GM21390 (cell line): Measurements from ENCODE around the gene ZNF74.

Experiments
- ATAC-seq: cut with Tn5 transposase; IDR thresholded peaks from one replicate; pipeline ENCODE4 v1.9.1; 2021; ENCODE audit not compliant: unreplicated experiment

Gene ZNF74

DNA sequence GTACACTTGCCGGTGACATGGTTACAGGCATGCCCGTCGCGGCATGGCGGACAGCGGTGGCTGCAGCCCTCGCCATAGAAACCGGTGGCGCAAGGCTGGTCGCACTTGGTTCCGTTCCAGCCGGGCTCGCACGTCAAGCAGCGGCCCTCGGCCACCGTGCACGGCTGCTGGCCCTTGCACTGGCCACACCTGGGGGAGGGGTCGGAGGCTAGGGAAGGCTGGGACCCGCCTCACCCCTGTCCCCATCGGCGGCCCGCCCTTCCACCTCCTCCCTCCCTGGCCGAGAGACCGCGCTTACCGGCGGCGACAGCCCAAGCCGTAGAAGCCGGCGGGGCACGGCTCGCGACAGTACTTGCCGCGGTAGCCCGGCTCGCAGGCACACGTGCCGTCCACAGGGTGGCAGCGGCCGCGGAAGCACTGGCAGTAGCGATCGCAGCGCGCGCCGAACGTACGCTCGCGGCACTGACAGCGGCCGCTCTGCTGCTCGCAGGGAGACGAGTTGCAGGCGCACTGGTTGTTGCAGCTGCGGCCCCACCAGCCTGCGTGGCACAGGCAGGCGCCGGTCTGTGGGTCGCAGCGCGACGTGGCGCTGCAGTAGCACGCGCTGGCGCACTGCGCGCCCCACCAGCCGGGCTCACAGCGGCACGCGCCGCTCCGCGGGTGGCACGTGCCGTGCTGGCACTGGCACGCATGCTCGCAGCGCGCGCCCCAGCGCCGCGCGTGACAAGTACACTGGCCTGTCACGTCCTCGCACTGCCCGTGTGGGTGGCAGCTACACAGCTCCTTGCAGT lies 37.0 kb downstream of the ZNF74 start:
- ATAC-seq = no peak

DNA sequence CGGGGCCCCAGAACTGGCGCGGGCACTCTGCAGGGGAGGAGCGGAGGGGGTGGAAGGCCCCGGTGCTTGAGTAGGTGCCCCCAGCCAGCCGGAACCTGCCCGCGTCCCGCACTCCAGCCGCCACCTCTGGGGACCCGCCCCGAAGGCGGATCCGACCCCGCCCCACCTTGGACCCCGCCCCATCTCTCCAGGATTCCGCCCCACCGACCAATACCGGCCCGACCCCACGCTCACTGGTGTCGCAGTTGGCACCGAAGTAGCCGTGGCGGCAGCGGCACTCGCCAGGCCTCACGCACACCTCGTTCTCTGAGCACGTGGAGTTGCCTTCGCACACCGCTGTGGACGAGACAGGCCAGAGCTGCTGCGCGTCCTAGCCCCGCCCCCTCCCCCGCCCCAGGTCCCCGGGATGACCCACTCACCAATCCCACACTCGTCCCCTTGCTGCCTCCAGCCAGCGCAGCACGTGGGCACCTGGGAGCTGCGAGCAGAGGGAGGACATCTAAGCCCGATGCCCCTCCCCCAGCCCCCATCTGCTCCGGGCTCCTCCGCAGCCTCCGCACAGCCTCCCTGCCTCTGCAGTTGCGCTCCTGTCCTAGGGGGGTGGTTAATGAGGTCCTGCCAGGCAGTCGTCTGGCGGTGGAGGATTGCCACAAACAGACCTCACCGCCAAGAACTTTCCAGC lies 37.7 kb downstream of the ZNF74 start:
- ATAC-seq = no peak

DNA sequence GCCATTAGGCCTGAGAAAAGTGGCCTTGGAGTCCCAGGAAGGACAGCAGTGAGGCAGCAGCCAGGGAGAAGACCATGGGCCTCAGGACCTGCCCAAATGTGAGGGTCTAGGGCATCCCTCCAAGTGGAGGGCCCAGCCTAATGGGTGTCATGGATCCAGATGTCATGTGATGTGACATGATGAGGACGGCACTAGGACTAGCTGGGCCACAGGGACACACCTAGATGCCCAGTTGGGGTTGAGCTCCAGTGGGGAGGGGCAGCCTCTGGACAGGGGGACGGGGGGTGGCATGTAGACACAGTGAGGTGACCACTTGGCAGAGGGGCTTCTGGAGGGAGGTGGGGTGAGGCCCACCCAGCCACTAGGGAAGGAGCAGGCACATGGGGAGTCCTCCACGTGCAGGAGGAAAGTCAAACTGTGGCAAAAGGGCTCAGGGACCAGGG lies 38.3 kb downstream of the ZNF74 start:
- ATAC-seq = no peak

DNA sequence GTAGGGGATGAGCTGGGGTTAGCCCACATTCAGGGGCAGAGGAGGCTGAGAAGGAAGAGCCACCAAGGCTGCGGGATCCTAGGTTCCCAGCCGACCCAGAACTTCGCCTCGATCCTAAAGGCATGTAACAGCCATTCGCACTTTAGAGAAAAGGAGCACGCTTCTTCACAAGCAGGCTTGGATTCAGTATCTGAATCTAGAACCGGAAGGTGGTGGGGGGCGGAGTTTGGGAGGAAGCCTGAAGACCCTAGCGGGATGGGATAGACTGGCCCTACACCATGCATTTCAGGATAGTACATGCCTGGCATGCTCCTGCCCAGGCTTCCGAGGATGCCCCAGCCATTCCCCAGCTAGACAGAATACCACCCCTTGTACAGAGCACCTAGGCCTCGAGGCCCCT lies 39.2 kb downstream of the ZNF74 start:
- ATAC-seq = no peak

DNA sequence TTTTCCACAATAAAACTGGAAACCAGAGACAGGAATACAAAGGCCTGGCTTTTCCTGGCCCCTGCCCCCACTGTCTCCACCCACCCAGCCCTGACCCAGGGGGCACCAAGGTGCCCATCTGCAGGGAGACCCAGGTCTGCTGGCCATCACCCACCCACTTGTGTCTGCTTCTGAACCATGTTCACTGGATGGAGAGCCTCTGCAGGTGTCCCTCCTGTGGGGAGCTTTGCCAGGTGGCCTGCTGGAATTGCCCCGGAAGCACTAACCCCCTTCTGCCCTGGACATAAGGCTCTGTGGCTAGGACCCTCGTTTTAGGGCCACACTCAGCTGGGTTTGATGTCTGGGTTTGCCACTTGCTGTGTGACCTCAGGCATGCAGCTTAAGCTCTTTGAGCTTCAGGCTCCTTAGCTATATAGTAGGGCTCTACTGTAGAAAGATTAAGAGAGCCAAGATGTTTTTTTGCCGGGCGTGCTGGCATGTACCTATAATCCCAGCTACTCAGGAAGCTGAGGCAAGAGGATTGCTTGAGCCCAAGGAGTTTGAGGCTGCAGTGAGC lies 39.8 kb downstream of the ZNF74 start:
- no peak for ATAC-seq

DNA sequence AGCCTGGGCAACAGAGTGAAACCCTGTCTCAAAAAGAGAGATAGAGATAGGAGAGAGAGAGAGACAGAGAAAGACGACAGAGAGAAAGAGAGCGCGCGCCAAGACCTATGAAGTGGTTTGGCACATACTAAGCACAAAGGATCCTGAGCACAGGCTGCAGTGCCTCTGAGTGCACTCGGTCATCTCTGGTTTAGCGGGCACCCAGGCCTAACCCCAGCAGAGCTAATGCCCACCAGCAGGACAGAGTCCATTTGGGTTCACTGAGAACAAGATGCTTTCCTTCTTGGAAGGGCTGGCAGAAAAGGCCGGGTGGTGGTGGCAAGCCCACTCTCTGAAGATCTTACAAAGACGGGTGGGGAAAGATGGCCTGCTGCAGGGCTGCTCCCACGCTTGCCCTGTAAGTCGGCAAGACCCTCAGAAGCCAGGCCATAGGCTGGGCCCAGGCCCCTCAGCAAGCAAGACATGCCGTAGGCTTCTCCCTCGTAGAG lies 40.4 kb downstream of the ZNF74 start:
- no peak for ATAC-seq

DNA sequence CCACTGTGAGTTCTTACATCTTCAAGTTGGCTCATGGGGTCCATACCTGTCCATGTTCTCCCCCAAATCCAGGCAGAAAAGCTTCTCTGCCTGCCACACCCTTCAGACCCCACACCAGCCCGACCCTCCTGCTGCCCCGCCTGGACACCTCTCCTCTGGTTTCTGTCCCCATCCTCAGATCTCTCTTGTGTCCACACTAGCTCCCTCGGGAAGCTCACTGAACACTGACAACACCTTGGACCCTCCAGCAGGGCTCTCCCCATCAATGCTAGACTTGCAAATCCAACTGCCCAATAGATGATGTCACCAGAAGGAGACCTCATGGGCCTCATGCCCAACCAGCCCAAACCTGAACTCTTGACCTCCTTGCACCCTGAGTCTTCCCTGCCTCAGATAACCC lies 40.8 kb downstream of the ZNF74 start:
- ATAC-seq = no peak

DNA sequence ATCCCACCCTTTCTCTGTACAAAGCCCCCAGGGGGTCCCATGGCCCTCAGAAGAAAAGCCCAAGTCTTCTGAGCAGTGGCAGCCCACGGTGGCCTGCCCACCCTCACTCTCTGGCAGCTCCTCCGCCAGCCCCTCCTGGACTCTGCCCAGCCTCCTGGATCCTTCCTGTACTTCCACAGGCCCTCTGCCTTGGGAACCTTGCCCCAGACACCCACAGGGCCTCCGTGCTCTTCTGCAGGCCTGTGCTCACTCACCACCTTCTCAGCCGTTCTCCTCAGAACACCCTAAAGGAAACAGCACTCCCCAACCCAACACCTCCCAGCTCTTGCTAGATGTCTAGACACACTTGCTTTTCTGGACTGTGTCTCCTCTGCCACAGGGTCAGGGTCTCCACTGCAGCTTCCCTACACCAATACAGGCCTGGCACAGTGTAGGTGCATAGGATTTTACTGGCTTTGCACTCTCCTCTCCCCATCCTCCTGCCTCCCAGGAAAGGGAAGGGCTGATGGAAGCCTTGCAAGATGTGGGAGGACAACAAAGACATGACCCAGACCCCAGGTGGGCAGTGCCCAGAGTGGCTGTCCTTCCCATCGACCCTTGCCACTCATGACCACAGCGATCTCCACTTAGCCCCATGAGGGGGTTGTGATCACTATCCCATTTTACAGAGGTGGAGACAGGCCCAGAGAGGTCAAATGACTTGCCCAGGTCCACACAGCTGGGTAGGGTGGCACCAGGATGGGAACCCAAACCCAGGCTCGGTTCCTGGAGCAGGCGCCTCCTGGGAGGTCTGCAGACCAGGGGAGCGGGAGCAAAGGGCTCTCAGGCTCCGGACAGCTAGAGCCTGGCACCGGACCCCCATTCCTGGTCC lies 41.7 kb downstream of the ZNF74 start:
- ATAC-seq = no peak

DNA sequence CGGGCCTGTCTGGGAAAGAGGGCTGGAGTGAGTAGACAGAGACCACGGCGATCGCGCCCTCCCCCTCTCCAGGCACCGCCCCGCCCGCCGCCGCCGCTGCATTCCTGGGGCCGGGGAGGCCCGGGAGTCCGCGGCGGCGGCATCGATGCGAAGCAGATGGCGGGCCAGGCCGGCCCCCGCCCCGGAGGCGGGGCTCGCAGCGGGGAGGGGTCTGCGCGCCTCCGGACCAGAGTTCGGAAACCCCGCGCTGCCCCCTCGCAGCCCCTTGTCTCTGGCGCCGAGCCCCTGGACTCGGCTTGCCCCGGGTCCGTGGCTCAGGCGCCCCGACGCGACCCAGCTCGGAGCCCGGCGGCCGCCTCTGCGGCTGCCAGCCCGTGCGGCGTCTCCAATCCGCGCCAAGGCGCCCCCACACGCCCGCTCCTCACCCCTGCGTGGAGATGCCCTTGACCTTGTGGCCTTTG lies 42.4 kb downstream of the ZNF74 start:
- no peak for ATAC-seq

DNA sequence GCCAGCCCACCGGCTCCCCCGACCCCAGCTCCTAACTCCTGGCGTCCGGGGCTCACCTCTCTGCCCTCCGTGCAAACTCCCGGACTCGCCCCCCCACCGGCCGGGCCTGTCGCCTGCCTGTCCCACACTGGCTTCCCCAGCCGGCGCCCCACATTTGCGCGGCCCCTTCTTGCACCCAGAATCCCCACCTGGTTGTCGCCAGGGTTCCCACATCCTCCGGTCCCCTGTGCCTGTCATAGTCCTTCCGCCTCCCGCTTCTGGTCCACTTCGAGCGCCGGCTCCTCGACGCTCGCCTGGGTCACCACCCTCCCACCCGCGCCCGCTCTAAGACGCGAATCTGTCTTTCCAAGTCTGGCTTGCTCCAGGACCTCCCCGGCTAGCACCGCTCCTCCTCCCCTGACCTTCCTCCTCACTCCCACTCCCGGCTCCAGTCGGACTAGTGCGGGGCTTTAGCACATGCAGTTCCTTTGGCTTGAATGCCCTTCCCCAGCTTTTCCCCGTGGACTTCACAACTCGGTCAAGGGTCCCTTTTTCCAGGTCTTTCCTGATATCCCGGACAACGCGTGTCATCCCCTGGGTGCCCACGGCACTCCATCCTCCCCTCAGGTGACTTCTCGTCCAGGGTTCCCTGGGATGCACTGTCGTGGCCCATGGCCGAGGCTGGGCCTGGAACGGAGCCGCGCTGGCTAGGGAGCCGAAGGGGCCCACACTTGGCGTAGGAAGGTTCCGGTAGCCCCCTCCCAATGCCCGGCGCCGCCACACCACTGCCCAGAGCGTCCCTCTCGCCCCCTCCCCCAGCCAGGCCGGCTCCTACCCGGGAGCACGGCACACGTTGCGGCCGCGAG lies 43.0 kb downstream of the ZNF74 start:
- ATAC-seq = no peak

DNA sequence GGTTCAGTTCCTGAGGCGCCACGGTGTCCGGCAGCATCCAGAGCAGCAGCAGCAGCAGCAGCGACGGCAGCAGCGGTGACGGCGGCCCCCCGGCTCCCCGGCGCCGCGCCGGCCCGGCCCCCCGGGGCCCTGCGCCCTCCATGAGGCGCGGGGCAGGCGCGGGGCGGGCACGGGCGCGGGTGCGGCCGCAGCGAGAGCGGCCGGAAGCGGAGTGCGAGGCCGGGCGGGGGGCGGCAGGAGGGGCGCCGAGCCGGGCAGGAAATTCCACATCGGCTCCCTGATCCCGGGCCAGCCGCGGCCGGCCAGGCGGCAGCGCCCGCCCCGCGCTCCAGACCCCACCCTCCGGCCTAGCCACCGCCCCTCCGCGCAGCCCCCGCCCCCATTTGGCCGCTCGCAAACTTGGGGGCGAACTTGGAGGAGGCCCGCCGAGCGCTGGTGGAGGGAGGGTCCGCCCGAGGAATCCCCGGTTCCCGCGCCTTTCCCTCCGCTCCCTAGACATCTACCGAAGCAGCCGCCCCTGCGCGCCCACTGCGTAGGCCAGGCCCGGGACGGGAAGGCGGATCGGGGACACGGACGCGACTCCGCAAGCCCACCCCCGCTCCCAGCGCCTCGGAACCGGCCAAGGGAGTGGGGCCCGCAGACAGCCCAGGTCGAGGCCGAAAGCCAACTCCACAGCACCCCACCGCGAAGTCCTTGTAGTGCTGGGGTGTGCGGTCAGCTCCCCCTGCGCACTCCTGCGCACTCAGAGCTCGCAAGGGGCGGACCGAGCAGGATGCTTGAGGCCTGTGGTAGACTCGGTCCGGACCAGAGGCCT lies 43.9 kb downstream of the ZNF74 start, which contains the start of gene SCARF2:
Gene SCARF2 (minus strand): TSS at position 213 of the 814 bp plus-strand sequence. CDS start 71 bp downstream, at position 142.
- no peak for ATAC-seq

DNA sequence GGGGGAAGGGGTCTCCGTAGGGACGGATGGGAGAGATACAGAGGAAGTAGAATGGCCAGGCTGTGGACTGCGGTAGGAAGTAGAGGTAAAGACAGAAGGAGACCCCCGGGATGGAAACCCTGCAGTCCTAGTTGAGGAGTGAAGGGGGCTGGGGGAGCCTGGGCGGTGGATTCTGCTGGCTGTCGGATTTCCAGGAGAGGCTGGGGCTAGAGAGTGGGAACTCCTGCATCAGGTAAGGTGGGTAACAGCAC lies 44.4 kb downstream of the ZNF74 start:
- ATAC-seq = no peak

DNA sequence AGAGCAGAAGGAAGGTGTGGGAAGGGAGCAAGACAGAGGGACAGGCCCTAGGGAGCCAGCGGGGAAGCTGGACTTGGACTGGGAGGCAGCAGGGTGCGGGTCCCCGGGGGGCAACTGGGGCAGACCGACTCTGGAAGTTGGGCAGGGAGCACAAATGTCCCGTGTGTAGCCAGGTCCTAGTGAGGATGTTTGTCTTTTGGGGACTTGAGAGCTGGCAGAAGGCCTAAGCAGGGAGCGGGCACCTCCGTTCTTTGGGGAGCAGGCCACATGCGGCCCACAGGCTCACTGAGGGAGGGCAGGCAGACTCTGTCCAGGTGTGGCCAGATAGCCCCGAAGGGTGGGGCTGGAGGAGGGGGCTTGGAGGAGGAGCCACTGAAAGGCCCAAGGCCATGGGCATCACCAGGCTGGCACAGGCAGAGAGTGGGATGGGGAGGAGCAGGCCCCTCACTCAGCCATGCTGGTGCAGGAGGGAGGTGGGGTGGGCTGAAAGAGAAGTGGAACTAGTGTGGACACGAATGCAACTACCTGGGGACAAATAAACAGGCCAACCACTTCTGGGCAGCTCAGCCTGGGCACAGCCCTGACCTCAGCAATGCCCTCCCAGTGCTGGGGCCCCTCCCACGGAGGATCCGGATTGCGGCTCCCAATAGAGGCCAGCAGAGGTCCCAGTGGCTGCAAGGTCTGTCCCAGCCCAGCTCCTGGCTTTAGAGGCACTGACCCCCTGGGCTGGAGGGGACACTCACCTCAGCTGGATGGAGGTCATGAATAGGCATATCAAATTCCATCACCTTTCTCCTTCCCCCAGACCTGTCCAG lies 44.9 kb downstream of the ZNF74 start:
- no peak for ATAC-seq

DNA sequence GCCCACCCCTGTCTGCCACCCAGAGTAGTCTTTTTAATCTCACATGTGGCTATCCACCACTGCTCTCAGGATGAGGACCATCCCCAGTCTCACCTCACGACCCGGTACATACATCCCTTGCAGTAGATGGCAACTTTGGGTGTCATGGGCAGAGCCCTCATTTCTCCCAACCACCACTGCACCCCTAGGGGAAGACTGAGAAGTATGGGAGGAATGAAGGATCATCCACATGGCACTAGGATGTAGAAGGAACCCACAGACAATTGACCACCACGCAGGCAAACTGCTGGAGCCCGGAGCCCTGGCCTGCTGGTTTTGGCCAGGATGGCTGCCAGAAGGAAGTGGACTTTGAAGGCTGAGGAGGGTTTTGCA lies 45.6 kb downstream of the ZNF74 start:
- no peak for ATAC-seq

DNA sequence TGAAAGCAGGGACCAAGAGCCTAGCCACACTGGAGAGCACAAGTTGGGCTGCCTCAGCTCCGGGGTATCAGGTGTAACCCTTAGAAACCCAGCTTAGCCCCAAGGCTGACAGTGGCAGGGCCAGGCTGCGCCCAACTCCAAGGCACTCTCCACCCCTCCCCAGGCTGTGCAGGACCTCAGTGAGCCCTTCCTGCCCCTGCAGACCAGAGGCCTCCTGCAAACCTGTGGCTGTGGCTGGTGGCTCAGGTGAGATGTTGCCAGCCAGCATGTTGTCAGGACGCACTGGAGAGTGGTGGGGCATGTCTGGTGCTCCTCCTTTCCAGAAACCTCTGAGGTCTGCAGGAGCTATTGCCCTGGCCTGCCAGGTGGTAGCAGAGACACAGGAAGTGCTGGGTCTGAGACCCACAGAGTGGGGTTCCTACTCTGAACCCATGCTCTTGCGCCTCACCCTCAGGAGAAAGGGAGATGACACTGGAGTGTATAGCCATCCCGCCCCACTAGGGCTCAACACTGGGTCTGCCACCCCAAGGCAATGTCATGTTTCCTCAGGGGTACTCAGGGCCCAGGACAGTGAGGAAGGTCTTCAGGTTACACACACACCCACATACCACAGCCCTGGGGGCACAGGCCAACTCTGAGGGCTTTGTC lies 46.1 kb downstream of the ZNF74 start:
- no peak for ATAC-seq

DNA sequence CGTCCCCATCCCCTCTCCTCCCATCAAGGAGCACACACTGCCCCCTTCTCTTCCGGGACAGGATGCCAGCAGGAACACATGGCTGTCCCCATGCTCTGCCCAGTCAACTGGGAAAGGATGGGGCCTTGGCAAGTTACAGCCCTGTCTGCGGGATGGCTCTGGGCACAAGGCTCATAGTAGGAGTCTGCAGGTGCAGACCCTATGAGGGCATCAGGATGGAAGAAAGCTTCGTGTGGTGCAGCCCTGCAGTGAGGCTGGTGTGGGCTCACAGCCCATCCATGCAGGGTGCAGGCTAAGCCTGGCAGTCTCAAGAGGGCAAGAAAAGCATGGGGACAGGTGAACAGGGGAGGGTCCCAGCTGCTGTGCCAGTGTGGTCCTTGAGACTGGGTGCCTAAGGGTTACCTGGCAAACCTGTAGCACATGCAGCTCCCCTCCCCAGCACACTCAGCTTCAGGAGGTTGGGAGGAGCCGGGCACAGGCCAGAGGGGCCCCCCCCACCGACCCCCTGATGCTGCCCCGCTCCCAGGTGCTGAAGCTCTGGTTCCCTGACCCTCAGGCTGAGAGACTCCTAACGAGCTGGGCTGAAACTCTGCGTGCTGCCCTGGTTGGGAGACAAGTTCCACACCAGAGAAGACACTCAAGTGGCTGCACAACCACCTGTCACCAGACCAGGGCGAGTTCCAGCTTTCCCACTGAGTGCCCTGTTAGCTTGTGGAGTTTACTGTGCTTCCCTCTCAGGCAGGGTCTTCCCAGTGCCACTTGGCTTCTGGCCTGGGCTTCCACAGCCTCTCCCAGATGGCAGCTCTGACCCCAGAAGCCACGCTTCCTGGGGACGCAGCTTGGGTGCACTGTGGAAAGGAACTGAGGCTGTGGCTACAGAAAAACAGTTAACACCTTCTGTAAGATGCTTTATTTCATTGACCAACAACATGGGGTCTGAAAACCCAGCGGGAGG lies 47.0 kb downstream of the ZNF74 start:
- ATAC-seq = no peak
